Measurements from ENCODE around the gene GDF7.

Gene GDF7

DNA sequence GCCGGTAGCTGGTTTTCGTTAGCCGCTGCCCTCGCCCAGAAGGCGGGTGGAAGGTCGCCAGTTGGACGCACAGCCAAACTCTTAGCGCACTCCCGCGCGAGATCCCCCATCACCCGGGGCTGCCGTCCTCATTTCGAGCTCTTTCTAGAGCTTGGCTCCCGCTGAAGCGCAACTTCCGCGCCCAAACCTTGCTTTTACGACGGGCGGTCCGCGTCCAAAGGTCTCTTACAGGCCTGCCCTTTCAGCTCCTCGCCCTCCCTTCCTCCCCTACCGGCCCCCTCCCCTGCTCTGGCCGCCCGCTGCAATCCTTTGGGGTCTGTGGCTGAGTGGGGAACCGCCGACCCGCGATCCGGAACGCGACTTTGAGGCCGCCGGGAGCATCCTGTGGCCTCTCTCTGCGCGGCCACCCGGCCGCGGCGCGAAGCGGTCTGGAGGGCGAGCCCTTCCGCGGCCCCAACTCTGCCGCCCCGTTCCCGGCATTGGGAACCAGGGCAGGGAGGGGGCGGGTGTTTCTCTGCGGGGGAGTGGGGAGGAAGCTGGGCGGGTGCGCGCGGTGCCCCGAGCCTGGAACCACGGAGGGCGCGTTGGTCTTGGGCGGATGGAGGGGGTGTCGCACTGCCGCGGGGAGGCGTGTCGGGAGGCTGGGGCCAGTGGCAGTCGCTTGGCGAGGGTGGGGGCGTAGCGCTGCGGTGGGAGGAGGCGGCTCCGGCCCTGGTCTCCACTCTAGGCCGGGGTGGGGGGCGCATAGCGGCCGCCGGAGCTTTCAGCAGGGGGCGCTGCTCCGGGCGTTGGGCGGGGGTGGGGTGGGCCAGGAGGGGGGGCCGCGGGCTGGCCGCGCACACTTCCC, at the start of gene GDF7:
Gene GDF7 (plus strand): TSS at position 841 of the 847 bp plus-strand sequence. CDS start 96 bp downstream, outside the sequence.
- no peak for DNase-seq

DNA sequence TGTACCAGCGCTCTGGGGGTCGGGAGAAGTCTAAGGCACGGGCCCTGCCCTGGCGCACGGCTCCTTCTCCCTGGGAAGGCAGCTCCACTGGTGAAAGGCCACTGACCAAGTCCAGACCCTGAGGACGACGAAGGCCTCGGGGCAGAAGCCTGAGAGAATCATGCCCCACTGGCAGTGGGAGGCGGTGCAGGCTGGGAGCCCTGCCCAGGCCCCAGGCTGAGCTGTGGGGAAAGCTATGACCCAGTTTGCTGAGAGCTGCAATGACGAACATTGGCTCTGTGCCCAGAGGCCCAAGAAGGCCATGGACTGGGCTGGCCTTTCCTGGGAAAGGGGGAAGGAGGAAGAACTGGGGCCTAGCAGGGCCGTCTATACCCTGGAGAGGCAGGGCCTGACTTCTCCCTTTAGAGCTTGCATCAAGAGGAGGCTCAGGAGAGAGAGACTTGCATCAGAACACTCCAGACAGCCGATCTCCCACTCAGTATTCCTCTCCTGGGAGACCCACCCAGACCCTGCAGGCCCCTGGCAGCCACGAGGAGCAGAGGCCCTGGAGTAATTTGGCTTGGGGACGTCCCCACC, 49.0 kb upstream of the GDF7 start:
- DNase-seq, result peak; percentile 52 to 56

DNA sequence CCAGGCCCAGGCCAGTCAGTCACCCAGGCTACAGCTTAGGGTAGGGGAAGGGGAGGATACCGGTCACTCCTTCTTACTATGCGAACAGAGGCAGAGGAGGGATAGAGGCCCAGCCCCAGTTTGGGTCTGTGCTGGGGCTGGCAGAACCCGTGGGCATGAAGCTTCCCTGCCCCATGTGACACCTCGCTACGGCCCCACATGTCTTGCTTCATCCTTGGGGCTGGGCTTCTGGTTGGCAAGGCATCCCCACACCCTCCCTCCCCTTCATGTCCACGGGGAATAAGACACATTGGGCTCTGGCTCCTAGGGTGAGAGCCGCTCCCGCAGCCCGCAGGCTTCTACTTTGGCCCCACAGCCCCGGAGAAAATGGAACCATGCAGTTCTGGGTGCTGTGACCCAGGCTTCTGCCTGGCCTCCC, 48.5 kb upstream of the GDF7 start:
- no peak for DNase-seq

DNA sequence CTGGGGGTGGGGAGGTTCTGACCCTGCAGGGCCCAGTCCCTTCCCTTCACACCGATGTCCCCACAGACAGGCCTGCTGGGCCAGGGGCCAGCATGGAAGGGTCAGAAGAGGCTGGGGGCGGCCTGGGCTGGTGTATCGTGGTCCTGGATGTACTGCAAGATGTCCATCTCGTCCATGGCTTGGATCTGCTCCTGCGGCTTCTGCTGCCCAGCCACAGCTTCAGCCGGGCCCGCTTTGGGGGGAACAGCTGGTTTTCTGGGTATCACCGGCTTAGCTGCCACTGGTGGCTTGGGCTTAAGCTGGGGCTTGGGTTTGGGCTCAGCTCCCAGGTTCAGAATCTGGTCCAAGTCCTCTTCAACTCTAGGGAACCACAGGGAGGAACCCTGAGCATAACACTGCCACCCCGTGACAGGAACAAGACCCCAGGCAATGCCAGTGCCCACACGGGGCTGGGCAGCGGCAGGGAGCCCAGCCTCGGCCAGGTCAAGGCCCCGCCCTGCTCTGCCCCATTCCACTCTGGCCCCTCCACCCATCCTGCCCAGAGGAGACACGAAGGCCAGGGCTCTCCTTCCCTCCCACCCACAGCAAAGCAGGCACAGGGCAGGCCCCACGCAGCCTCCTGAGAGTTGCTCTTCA, 47.9 kb upstream of the GDF7 start:
- DNase-seq, result no peak

DNA sequence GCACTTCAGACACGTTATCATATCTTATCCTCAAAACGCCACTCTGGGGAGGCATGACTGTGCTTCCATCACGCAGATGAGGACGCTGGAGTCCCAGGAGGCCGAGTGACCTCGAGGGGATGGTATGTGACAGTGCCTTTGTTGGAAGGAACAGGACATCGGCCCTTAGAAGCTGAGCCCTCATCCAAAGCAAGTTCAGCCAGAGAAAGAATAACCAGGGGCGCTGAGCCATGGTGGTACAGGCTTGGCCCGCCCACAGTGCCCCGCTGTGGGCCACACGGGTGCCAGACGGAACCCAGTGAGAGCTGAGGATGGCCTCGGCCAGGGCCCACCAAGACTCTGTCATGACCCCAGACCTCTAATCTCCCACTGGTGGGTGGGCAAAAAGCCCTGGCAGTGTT, 47.3 kb upstream of the GDF7 start:
- no peak for DNase-seq

DNA sequence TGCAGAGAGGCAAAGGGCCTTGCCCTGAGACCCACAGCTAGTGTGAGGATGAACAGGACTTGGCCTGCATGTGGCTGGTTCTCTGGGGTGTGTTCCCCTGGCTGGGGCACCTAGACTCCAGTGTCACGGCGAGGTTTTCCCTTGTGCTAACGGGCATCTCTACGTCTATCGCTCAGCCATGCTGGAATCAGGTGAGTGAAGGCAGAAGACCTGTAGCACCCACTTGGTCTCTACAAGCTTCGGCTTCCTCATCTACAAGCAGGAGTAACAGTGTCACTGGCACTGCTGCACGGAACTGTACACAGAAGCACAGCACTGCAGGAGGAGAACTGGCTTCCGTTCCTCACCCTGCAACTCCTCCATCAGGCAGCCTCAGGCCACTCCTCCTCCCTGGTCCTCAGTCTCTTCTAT, 46.7 kb upstream of the GDF7 start:
- no peak for DNase-seq

DNA sequence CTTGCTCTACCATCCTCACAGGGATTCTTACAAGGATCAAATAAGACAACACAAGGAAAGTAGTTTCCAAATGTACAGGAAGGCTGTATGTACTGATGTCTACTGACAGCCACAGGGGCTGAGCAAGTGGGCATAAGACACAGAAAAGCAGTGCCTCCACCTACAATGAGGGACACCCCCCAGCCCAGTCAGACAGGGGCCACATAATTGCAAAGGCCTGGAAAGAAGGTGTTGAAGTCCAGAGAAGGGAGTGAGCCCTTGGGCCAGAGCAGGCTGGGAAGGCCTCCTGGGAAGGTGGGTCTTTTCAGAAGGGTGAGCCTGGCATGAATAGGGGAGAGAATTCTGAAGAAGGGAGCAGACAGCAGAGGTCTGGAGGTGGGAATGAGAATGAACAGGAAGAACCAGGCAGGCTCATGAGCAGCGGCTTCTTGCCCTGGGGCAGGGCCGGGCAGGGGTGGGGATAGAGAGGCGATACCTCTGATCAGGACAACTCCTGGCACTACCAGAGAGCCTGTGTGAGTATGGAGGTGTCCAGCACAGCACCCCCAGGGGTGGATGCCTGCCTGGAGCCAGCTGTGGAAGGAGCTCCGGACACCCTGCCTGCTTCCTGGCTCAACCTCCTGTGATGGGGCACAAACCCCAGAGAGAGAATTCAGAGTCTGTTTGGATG, 46.1 kb upstream of the GDF7 start:
- DNase-seq, result no peak

DNA sequence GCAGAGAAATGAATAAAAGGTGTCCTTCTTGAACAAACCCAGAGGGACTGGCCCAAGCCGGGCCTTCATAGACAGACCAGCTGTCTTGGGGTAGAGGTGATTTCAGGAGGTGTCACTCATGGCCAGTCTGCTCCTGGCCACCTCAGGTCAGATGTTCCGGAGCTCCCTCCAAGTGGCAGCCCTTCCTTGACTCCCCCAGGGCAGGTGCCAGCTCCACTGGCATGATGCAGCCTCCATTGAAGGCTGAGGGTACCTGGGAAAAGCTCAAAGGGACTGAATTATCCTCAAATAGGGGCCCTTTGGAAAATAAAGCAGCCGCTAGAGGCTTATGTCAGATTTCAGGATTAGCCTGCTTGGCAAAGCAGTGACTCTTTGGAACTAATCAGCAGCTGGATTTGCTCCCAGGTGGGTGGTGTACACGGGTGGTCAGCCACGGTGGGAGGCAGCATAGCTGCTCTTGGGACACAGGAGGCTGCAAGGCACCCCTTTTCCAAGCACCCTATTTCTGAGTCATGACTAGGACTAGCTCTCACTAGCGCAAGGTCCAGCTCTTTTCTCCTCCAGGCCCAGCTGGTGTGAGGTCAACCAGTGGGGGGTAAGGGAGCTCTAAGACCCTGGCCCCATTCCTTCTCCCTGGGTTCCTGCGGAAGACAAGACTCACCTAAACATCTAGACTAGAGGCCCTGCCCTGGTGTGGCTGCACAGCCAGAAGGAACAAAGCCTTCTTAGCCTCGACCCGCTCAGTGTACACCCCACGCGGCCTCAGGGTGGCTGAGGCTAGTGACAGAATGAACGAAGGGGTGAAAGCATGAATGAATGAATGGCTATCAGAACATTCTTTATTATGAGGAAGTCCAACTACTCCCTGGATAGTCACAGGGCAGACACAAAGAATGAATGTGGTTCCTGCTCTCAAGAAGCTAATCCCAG, 45.3 kb upstream of the GDF7 start:
- no peak for DNase-seq

DNA sequence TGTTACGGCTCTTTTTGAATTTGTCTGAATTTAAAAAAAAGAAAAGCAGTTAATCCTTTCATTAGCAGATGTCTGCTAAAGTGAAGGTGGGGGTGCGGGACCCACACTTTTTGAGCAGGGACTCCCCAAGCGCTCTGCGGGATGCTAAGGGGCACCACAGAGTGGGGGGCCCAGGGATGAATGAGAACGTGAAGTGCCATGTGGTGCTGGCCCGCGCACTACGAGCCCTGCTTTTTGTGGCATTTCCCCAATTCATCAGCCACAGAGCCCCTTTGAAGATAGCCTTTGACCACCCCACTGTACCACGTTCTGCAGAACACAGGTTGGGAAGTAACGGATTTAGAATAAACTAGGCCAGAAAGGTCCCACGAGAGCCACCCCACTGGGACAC, 44.7 kb upstream of the GDF7 start:
- no peak for DNase-seq

DNA sequence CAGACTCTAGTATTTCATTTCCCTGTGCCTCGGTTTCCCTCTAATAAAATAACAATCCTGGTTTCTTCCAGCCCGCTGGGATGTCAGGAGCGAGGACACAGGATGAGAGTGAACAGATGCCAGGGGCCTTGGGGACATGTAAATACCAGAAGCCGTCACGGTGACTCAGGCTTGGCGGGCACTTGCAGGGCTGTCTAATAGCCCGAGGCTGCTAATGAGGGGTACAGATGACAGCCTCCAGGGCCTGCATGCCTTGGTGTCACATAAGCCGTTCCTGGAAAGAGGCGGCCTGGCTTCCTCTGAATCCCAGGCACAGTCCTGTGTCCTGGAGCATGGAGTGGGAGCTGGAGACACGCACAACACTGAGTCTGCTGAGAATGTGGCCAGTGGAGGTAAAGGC, 44.2 kb upstream of the GDF7 start:
- no peak for DNase-seq

DNA sequence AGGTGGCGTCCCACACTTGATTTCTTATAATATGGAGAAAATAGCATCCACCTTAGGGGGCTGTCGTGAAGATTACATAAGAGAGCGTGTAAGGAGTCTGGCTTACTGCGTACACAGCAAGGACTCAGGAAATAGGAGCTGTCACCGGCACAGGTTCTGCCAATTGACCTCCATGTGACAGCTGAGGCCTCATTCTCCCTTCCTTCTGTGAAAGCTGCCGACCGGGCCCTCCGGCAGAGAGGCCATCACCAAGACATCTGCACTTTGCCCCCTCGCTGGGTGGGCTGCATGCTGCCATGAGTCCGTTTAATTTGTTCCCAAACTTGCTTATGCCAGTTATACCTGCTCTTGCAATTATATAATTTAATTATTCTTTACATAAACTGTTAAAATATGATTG, 43.7 kb upstream of the GDF7 start:
- no peak for DNase-seq

DNA sequence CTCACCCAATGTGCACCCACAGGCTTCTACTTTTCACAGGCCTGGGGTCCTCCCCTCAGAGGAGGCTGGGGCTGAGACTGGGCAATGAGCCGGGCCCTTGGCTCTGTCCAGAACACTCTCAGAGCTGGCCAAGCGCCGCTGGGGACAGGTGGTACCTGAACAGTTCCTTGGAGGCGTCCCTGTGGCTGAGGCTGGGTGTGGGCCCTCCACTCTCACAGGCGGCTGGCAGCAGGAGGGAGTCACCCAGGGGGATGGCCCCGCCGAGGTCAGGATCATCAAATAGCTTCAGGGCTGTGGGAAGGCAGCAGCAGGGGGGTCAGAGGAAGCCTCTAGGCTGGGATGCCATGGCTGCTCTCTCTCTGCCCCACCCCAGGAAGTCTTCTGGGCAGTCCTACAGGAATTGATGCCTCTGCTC, 43.2 kb upstream of the GDF7 start:
- DNase-seq, result no peak

DNA sequence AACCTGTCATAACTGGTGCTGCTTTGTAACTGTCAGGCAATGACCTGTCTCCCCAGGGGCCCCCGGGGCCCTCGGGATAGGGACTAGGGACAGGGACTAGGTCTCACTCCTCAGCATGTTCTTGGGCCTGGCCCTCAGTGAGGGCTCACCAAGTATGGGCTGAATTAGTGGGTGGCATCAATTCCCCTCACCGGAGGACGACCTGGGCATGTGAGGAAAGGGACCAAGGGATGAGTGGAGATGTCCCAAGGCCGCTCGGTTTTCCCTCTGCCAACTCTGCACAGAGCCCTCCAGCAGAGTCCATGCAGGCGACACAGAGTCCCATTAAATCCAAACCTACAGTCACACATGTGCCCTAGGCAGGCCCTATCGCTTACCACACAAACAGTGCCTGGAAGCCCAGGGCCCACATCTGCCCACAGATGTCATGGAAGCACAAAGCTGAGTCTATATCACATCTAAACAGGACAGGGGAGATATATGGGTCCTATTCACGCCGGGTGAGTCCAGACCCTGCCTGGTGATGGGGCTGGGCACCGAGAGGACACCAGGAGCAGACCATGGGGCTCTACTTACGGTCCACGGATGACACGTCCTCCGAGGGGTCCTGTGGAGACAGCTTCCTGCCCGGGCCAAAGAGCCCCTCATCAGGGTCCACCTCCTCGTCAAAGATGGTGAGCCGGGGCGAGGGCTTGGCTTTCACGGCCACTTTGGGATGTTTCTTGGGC, 42.6 kb upstream of the GDF7 start:
- no peak for DNase-seq

DNA sequence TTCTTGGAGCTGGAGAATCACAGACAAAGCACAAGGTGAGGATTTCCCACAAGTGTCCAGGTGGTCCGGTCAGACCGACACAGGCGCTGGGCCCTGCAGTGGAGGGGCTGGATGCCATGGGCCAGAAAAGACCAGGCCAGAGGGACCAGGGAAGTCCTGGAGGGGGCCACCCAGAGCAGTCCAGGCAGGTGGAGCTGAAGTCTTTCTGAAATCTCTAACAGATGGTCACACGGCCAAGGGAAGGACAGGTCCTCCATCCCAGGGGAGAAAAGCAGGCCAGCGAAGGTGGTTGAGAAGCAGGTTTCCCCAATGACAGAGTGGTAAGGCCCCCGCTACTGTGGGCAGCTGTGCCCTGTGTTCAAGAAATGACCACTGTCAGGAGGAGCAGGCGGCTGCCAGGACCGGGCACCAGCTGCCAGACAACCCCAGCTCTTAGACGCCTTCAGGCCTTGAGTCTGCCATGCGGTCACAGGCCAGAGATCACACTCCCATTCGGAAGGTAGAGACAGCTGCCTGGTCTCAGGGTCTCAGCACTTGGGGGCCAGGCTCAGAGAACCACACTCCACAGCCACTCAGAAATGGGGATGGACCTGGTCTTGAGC, 42.0 kb upstream of the GDF7 start:
- DNase-seq, result no peak

DNA sequence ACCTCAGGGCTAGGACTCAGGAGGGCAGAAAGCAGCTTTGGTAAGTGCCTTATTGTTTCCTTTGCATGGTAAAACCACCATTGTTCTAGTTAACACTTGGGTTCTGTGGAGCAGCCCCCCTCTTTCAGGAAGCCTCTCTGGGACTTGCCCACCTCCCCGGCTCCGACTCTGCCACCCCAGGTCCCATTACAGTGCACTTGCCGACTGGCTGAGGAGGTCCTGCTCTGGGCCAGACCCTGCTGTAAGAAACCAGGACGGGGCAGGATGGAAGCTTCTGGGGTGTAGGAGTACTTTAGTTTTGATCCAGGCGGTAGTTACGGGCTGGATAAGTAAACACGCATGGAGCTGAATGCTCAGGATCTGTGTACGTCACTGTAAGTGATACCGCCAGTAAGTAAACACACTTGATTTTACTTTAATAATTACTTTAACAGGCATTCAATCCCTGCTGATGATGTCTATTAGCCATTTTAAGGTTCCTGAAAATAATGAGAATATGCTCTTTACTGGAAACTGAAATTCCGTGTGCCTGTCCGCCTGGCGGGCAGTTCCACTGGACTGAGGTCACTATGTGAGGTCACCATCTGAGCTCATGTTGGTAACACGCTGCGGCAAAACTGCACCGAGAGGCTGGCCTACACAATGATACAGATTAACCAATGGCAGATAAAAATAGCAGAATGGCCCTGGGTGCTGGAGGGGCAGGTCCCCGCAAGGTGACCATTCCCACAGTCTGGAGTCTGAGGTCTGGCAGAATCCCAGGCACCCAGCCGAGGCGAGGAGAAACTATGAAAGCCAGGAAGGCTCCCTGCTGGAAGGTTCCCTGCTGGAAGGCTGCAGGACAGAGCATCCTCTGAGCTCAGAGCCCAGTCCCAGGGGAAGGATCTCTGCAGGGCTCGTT, 41.2 kb upstream of the GDF7 start:
- DNase-seq, result no peak

DNA sequence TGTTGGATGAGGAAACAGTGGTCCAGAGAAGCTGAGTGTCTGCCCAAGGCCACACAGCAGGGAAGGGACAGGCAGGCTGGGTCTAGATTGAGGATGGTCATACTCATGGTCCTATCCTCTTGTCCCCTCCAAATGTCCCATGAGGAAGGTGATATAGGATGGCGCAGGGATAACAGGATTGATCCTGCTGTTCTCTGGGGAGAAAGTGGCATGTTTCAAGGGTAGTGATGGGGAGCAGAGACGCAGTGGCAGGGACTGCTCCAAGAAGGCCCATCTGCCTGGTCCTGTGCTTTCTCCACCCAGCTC, 40.6 kb upstream of the GDF7 start:
- DNase-seq, result no peak

DNA sequence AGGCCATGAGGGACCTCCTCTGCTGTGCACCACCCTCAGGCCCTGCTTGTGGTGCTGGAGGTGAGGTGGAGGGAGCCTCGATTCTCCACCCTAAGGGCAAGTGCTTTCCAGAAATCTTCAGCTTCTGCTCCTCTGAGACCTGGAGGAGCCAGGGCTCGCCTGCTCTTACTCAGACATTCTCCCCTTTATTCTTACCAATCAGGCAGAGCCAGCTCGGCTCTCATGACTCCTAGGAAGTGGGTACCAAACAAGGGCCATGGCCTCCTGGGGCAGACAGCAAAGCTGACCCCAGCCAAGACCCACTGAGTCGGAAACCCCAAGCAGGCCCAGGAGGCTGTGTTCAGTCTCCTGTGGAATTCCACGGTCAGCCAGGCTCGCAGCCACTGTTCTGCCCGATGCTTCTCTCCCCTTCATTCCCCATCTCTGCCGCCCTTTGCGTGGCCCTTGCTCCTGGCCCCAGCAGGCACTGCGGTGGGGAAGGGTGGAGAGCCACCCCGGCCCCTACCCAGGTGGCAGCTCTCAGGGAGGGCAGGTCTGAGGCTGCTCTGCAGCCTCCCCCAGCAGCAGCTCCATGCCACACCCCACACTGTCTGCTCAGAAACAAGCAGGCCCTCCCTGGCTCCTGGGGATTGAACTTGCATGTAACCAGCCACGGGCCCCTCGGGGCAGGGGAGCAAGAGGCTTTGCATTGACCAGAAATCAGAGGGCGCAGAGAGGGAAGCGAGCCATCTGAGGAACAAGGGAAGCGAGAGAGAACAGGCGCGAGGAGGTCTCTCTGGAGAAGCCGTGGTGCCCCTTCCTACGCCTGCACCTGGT, 40.0 kb upstream of the GDF7 start:
- no peak for DNase-seq

DNA sequence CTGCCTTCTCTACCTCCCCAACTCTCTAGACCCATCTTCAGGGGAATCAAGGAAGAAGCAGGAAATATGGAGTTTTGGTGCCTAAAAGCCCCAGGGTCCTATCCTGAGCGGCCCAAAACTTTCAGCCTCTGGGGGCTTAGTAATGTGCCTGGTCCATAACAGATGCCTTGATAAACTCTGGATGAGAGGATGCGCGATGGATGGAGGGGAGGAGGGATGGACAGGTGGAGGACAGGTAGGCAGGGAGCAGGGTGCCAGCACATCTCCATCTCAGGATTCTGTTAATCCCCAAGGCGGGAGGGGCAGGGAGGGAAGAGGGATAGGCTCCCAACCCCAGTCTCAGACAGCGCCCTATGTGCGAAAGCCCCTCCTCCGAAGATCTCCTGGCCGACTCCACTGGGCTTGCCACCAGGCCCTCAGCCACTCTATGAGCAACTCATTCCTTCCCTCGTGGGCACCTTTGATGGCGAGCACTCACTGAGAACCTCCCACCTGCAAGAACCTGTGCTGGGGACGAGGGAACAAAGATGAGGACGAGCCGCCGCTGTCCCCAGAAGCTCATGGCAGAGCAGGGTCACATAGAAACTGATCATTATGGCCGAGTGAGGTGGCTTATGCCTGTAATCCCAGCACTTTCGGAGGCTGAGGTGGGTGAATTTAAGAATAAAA, 39.1 kb upstream of the GDF7 start:
- DNase-seq, result no peak

DNA sequence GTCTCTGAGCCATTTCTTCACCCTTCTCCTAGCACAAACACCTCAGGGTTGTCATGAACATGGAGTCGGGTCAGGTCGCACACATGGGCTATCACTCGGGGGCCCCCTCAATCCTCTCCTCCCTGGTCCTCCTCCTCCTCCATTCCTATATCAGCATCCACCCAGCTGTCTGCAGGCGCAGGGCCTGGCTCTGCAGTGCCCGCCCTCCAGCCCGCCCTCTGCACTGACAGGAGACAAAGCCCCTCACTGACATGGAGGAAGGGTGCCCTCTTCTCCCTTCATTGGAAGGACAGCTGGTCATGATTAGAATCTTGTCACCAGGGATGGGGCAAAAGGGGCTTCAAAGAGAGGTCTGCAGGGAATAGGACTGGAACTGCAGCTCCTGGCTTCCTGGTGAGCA, 37.8 kb upstream of the GDF7 start:
- DNase-seq, result no peak

All from SW 1271 (cell line).